GM23248 (cell line): ENCODE results near the gene ZNF81. TPM values are rescaled to one million over a fixed set of nuclear protein-coding genes. Genes with fewer than 3 reads are reported as not detected.
"Not testable (repeated sequence)": the region's sequence is repeated elsewhere in the genome, so short reads cannot be mapped to it uniquely, and the experiment has no call there.

Experiments
- DNase-seq: peaks from one replicate; pipeline ENCODE4 v3.0.0-alpha.2; 2015
- H2AFZ ChIP-seq: fragments of 200-600 bp; sonication (generic); 2 replicates; pipeline ENCODE4 v1.6.1; 2016; ENCODE audit warnings: antibody characterized with exemption
- H3F3A ChIP-seq: fragments of 200-600 bp; sonication (generic); 2 replicates; pipeline ENCODE4 v1.6.1; 2016; ENCODE audit warnings: mild to moderate bottlenecking, antibody characterized with exemption, mixed run types; ENCODE audit not compliant: insufficient read depth
- H3K27ac ChIP-seq: fragments of 200-600 bp; sonication (generic); 2 replicates; pipeline ENCODE4 v1.5.1; 2016; ENCODE audit warnings: mild to moderate bottlenecking
- H3K27me3 ChIP-seq: fragments of 200-600 bp; sonication (generic); replicated peaks from 2 replicates; pipeline ENCODE4 v1.6.1; 2016; ENCODE audit warnings: mild to moderate bottlenecking; ENCODE audit not compliant: insufficient read depth
- H3K36me3 ChIP-seq: fragments of 200-600 bp; sonication (generic); 2 replicates; pipeline ENCODE4 v1.6.1; 2016; ENCODE audit warnings: low read depth, mild to moderate bottlenecking
- H3K4me1 ChIP-seq: fragments of 200-600 bp; sonication (generic); 2 replicates; pipeline ENCODE4 v1.6.1; 2016; ENCODE audit warnings: mild to moderate bottlenecking; ENCODE audit not compliant: insufficient read depth
- H3K4me2 ChIP-seq: fragments of 200-600 bp; sonication (generic); one replicate; pipeline ENCODE4 v1.6.1; 2016; ENCODE audit warnings: mild to moderate bottlenecking; ENCODE audit not compliant: unreplicated experiment
- H3K4me3 ChIP-seq: fragments of 200-600 bp; sonication (generic); 2 replicates; pipeline ENCODE4 v1.5.1; 2016; ENCODE audit warnings: mild to moderate bottlenecking
- H3K79me2 ChIP-seq: fragments of 200-600 bp; sonication (generic); 2 replicates; pipeline ENCODE4 v1.6.1; 2016; ENCODE audit warnings: mild to moderate bottlenecking; ENCODE audit not compliant: insufficient read depth
- H3K9ac ChIP-seq: fragments of 200-600 bp; sonication (generic); 2 replicates; pipeline ENCODE4 v1.6.1; 2016; ENCODE audit warnings: mild to moderate bottlenecking
- H3K9me2 ChIP-seq: fragments of 200-600 bp; sonication (generic); 2 replicates; pipeline ENCODE4 v1.6.1; 2016; ENCODE audit warnings: mixed run types, mild to moderate bottlenecking, moderate library complexity; ENCODE audit not compliant: insufficient read depth
- H3K9me3 ChIP-seq: fragments of 200-600 bp; sonication (generic); one replicate; pipeline ENCODE4 v1.6.1; 2017; ENCODE audit warnings: low read depth
- H4K20me1 ChIP-seq: fragments of 200-600 bp; sonication (generic); 2 replicates; pipeline ENCODE4 v1.6.0; 2016; ENCODE audit not compliant: insufficient read depth
- EZH2 ChIP-seq: fragments of 200-600 bp; sonication (generic); IDR thresholded peaks from 2 replicates; pipeline ENCODE4 v1.6.1; 2018; ENCODE audit warnings: antibody characterized with exemption, mild to moderate bottlenecking; ENCODE audit not compliant: insufficient read depth, poor library complexity, severe bottlenecking
- EZH2phosphoT487 ChIP-seq: fragments of 200-600 bp; sonication (generic); IDR thresholded peaks from 2 replicates; pipeline ENCODE4 v1.6.1; 2018; ENCODE audit warnings: antibody characterized with exemption, moderate library complexity, mild to moderate bottlenecking, low read depth; ENCODE audit not compliant: insufficient read depth
- WGBS, 2 experiments: methylation state at CpG; one replicate each; pipeline ENCODE4 v1.1.6; 2015 to 2017; ENCODE audit warnings: low lambda C conversion rate in 2 of 2, low coverage in 1 of 2; ENCODE audit errors: missing lambda C conversion rate in 2 of 2; 5-methylcytosine and 5-hydroxymethylcytosine counted together
- in situ Hi-C: fragments of 300-500 bp; cut with MboI; formaldehyde crosslinking; loops from 2 replicates; pipeline ENCODE4 v1.15.0; 2020
- polyA plus RNA-seq: library from polyadenylated mRNA; unstranded; fragments of >200 nt; fragmentation: Nextera tagmentation; extraction: Ambion mirVana; gene quantifications from 2 replicates; pipeline ENCODE4 v1.2.1, GENCODE V29; 2016
- total RNA-seq: library from RNA; depleted of rRNA; stranded (reverse); fragments of >200 nt; shearing (Covaris generic); gene quantifications from 2 replicates; pipeline ENCODE4 v1.2.3, GENCODE V29; 2014

ZNF81 gene
- total and polyA plus RNA-seq, 2 experiments from 2014 or later, result 2.1 to 5.4 TPM

DNA sequence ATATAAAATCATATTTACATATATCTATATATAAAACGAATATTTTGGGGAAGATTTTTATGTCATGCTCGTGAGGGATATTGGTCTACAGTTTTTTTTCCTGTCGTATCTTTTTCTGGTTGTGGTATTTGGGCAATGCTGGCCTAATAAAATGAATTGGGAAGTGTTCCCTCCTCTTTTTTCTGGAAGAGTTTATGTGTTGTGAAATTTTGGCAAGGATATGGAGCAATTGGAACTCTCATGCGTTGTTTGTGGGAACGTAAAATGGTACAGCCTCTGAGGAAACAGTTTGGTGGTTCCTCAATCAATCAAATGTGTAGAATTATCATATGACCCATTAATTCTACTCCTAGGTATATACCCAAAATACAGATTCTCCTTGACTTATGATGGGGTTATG, 97.2 kb downstream of the ZNF81 start:
- WGBS, 2 experiments, result 28 to 33% methylated on average over 5 of the region's 5 CpGs
- H2AFZ ChIP-seq, result no peak overlapping the region
- no peak for DNase-seq
- H3K4me1 ChIP-seq, result no peaks in the 10 kb centered on the region
- no peaks in the 10 kb centered on the region for H3K9me3 ChIP-seq
- no peak for TF ChIP-seq EZH2phosphoT487
- no peak for TF ChIP-seq EZH2
- H4K20me1 ChIP-seq, result no peaks in the 10 kb centered on the region
- H3K27ac ChIP-seq, result no peak overlapping the region
- in situ Hi-C loops, result no loop called here
- no peak overlapping the region for H3K4me3 ChIP-seq
- H3K36me3 ChIP-seq, result no peaks in the 10 kb centered on the region
- H3K9me2 ChIP-seq, result no peaks in the 10 kb centered on the region
- no peaks in the 10 kb centered on the region for H3F3A ChIP-seq
- H3K4me2 ChIP-seq, result no peak overlapping the region
- H3K9ac ChIP-seq, result no peak overlapping the region
- H3K79me2 ChIP-seq, result no peaks in the 10 kb centered on the region
- H3K27me3 ChIP-seq, result no peaks in the 10 kb centered on the region

DNA sequence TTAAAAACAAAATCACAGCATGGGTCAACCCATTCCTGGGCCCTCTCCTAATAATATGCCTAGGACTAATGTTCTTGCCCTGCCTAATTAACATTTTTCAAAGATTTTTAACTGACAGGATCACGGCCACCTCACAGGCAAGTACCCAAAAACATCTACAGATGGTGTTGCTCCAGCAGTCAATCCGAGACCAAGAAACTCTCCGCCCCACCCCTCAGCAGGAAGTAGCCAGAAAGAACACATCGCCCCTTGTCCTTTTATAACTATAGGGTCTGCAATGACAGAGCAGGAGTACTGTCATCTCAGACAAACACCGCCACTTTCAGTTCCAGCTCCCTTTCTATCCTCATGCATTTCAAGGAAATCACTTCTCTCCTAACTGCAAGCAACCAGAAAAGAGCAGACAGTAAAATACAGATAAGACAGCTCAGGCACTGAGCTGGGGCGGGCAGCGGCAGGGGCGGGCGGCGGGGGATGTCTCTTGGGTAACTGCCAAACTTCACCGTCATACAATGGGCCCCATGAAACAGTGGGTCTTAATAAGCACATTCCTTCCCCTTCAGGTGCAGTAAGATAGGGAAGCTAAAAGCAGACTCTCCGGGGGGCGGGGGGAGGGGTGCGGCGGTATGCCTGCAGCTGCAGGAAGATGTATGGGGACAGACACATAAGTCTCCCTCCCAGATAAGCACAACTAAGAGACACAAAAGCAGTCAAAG, 99.7 kb downstream of the ZNF81 start:
- Histone ChIP-seq H3K27me3 (no peaks in the 10 kb centered on the region), H3K9ac (no peak overlapping the region), H3K4me3 (no peak overlapping the region), H3K79me2 (no peaks in the 10 kb centered on the region), H3K27ac (no peak overlapping the region), H3K36me3 (no peaks in the 10 kb centered on the region), H3K9me3 (no peaks in the 10 kb centered on the region), H3K4me1 (no peaks in the 10 kb centered on the region), H3F3A (no peaks in the 10 kb centered on the region), H3K4me2 (no peak overlapping the region), H3K9me2 (no peaks in the 10 kb centered on the region), H4K20me1 (no peaks in the 10 kb centered on the region), H2AFZ (no peak overlapping the region)
- in situ Hi-C loops, result no loop called here
- WGBS, 2 experiments, result 70 to 86% methylated on average over 8 to 15 of the region's 15 CpGs
- DNase-seq, result no peak
- no peak for TF ChIP-seq EZH2
- TF ChIP-seq EZH2phosphoT487, result no peak

- H3K27me3 ChIP-seq, result no peaks in the 10 kb centered on the region
- H3K36me3 ChIP-seq, result no peaks in the 10 kb centered on the region
- H3K9ac ChIP-seq, result no peak overlapping the region
- DNase-seq, result no peak
- H3K9me3 ChIP-seq, result no peaks in the 10 kb centered on the region
- H3K27ac ChIP-seq, result no peak overlapping the region
- no peaks in the 10 kb centered on the region for H3K79me2 ChIP-seq
- H3F3A ChIP-seq, result no peaks in the 10 kb centered on the region
- H3K4me1 ChIP-seq, result no peaks in the 10 kb centered on the region
- in situ Hi-C loops, result no loop called here
- no peak for TF ChIP-seq EZH2
- no peak for TF ChIP-seq EZH2phosphoT487
- H3K4me2 ChIP-seq, result no peak overlapping the region
- H3K4me3 ChIP-seq, result no peak overlapping the region
- no peaks in the 10 kb centered on the region for H3K9me2 ChIP-seq
- no peak overlapping the region for H2AFZ ChIP-seq
- no peaks in the 10 kb centered on the region for H4K20me1 ChIP-seq
- 25 to 29% methylated on average over 3 of the region's 3 CpGs for WGBS, 2 experiments
Measured at GRCh38 chrX:47936940-47937317, 100.2 kb downstream of the ZNF81 start.

- no peak for TF ChIP-seq EZH2
- TF ChIP-seq EZH2phosphoT487, result no peak
- no peaks in the 10 kb centered on the region for H4K20me1 ChIP-seq
- 67 to 74% methylated on average over 4 of the region's 4 CpGs for WGBS, 2 experiments
- no peak overlapping the region for H3K27ac ChIP-seq
- H3K4me2 ChIP-seq, result no peak overlapping the region
- no peaks in the 10 kb centered on the region for H3K27me3 ChIP-seq
- no peak overlapping the region for H3K4me3 ChIP-seq
- H2AFZ ChIP-seq, result no peak overlapping the region
- no peaks in the 10 kb centered on the region for H3K36me3 ChIP-seq
- H3K9ac ChIP-seq, result no peak overlapping the region
- no peaks in the 10 kb centered on the region for H3K9me2 ChIP-seq
- in situ Hi-C loops, result no loop called here
- no peak for DNase-seq
- H3K9me3 ChIP-seq, result no peaks in the 10 kb centered on the region
- no peaks in the 10 kb centered on the region for H3K4me1 ChIP-seq
- H3K79me2 ChIP-seq, result no peaks in the 10 kb centered on the region
- H3F3A ChIP-seq, result no peaks in the 10 kb centered on the region
Measured at GRCh38 chrX:47940448-47940847, 103.7 kb downstream of the ZNF81 start.

GRCh38 chrX:47941423-47941822, 104.7 kb downstream of the ZNF81 start:
- WGBS, 2 experiments, result 46 to 50% methylated on average over 4 of the region's 4 CpGs
- no peak for TF ChIP-seq EZH2phosphoT487
- no peak for TF ChIP-seq EZH2
- in situ Hi-C loops, result no loop called here

DNA sequence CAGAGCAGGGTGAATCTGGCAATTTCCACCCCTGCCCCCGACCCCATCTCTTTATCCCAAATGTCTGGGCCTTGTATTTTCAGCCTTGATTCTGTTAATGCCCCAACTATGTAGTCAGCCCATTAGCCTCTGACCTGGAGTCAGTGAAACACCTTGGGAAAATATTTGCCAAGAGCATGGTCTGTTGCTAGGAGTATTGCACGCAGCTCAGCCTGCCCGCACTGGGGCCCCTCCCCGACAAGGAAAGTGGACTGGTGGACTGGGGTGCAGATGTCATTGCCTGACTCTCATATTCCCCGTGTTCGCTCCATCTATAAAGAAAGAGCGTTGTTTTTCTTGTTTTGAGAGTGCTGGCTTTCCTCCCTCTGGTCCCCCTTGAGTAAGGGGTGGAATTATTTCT, 118.6 kb downstream of the ZNF81 start:
- H3K9me3 ChIP-seq, H3F3A ChIP-seq, DNase-seq, H3K4me3 ChIP-seq, H2AFZ ChIP-seq, H3K9me2 ChIP-seq, H3K4me1 ChIP-seq, H4K20me1 ChIP-seq, H3K27me3 ChIP-seq, H3K9ac ChIP-seq, H3K36me3 ChIP-seq, in situ Hi-C loops, H3K4me2 ChIP-seq, H3K79me2 ChIP-seq, H3K27ac ChIP-seq: not testable (repeated sequence)
- WGBS, 2 experiments, result 37 to 52% methylated on average over 6 to 7 of the region's 7 CpGs

More at GRCh38 chrX:47941423-47941822, 104.7 kb downstream of the ZNF81 start:
- Histone ChIP-seq H3K27ac (no peak overlapping the region), H3K79me2 (no peaks in the 10 kb centered on the region), H2AFZ (no peak overlapping the region), H3F3A (no peaks in the 10 kb centered on the region), H3K27me3 (no peaks in the 10 kb centered on the region), H4K20me1 (no peaks in the 10 kb centered on the region), H3K4me3 (no peak overlapping the region), H3K36me3 (no peaks in the 10 kb centered on the region), H3K4me2 (no peak overlapping the region), H3K9me2 (no peaks in the 10 kb centered on the region), H3K9ac (no peak overlapping the region), H3K4me1 (no peaks in the 10 kb centered on the region), H3K9me3 (no peaks in the 10 kb centered on the region)
- DNase-seq, result no peak
